Sigmoid colon (tissue), 7 donors: ENCODE results near the gene TRAP1. TPM values are rescaled to one million over a fixed set of nuclear protein-coding genes. Genes with fewer than 3 reads are reported as not detected.

Source experiments
- DNase-seq: peaks from one replicate; pipeline ENCODE4 v3.0.0-alpha.2; 2019
- H3K27ac ChIP-seq, 4 donors: fragments of 200-600 bp; sonication (generic); one replicate each; pipeline ENCODE4 v1.5.1; 2016 to 2019; ENCODE audit warnings: mild to moderate bottlenecking in 1 of 4
- H3K27me3 ChIP-seq, 3 donors: fragments of 200-600 bp; sonication (generic); one replicate each; pipeline ENCODE4 v1.5.1; 2019; ENCODE audit warnings: mild to moderate bottlenecking in 1 of 3
- H3K36me3 ChIP-seq, 4 donors: fragments of 200-600 bp; sonication (generic); one replicate each; pipeline ENCODE4 v1.5.1; 2016 to 2019
- H3K4me1 ChIP-seq, 4 donors: fragments of 200-600 bp; sonication (generic); one replicate each; pipeline ENCODE4 v1.5.1; 2017 to 2019
- H3K4me3 ChIP-seq, 4 donors: fragments of 200-600 bp; sonication (generic); one replicate each; pipeline ENCODE4 v1.5.1; 2017 to 2019; ENCODE audit warnings: mild to moderate bottlenecking in 2 of 4, moderate library complexity in 1 of 4
- H3K9me3 ChIP-seq, 4 donors: fragments of 200-600 bp in 3 of 4; sonication (generic) in 3 of 4; one replicate each; pipeline versions ENCODE4 v1.5.1 to v1.6.1; 2013 to 2019
- EP300 ChIP-seq, 4 donors: sonication (generic); formaldehyde crosslinking; IDR thresholded peaks; one replicate each; pipeline ENCODE4 v1.6.1; 2017; ENCODE audit warnings: antibody characterized with exemption in 4 of 4
- POLR2A ChIP-seq, 2 donors: fragments of 450-650 bp; IDR thresholded peaks; one replicate each; pipeline ENCODE4 v1.6.1; 2016; ENCODE audit warnings: antibody characterized with exemption in 2 of 2, mild to moderate bottlenecking in 2 of 2, moderate library complexity in 2 of 2
- POLR2AphosphoS5 ChIP-seq, 4 donors: sonication (generic); formaldehyde crosslinking; IDR thresholded peaks; one replicate each; pipeline ENCODE4 v1.6.1; 2017; ENCODE audit warnings: antibody characterized with exemption in 4 of 4
- WGBS, 2 donors: extraction: QIAGEN DNeasy Blood & Tissue Kit; methylation state at CpG; one replicate each; pipeline ENCODE4 v1.1.7; 2013; 5-methylcytosine and 5-hydroxymethylcytosine counted together
- intact Hi-C: fragments of 100-400 bp; cut with DNase I; formaldehyde crosslinking; loops from one replicate; pipeline ENCODE4 v1.15.1; 2023
- polyA plus RNA-seq, 3 donors: library from polyadenylated mRNA; stranded (reverse); fragments of 200-250 nt; gene quantifications; one replicate each; pipeline ENCODE4 v1.2.3, GENCODE V29; 2013
- total RNA-seq, 4 donors: library from RNA; depleted of rRNA; stranded (reverse); fragments of >200 nt; gene quantifications; one replicate each; pipeline ENCODE4 v1.1.0, GENCODE V29; 2016
- TF ChIP-seq, protein P1 (sequence below), 4 experiments: fragments of 450-650 bp in 3 of 4; fragments of 200-600 bp in 1 of 4; IDR thresholded peaks; one replicate each; pipeline ENCODE4 v1.5.1; 2016 to 2019; ENCODE audit warnings: antibody characterized with exemption in 4 of 4, mild to moderate bottlenecking in 3 of 4, moderate library complexity in 2 of 4
- donor health status: healthy with polysubstance abuse.
- donor health status: Bipolar disorder and iron deficiency.
- donor health status: healthy.

TRAP1 gene
- total and polyA plus RNA-seq, 7 donors = 17.4 to 64.9 (median 45.6) TPM

DNA sequence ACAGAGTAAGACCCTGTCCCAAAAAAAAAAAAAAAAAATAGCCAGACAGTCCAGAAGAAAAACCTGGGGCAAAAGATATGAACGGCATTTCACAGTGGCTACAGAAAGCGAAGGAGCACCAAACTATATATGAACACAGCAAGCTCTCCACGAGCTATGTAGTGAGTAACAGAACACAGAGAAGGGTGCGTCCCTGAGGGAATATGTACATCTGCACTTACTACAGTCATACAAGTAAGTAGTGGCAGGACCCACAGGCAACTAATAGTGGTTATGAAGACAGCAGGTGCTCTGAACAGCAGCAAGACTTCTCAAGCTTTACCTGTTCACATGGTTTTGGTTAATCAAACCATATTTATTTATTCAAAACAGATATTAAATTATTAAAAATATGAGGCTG, 15.8 kb downstream of the TRAP1 start:
- 90 to 91% methylated on average over 4 of the region's 4 CpGs for WGBS, 2 donors
- Histone ChIP-seq H3K36me3 (peaks cover 0 to 8% (median 0%) of the 10 kb centered on the region in 4 donors), H3K27ac (no peak overlapping the region), H3K9me3 (no peaks in the 10 kb centered on the region), H3K4me3 (no peak overlapping the region), H3K4me1 (no peaks in the 10 kb centered on the region), H3K27me3 (no peaks in the 10 kb centered on the region)
- intact Hi-C loops = no loop called here
- no peak for TF ChIP-seq EP300 (IDR thresholded peaks at IDR 0.05)
- DNase-seq = no peak

DNA sequence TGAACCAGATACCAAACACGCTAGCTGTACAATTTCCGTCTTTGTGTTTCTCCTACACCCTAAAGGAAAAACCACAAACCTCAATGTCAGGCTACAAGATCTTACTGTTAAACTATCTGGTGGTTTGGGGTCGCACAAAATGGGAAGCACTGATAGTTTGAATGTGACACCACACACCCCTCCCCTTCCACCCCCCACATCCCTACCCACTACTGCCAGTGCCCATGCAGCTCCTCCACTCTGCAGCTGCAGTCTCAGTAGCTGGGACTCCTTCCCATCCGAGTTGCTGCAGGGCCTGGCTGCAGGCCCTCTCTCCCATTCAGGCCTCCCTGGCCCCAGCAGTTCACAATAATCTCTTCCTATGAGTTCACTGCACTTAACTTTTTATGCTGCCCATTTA, 18.4 kb downstream of the TRAP1 start:
- H3K27ac ChIP-seq = no peak overlapping the region
- no peaks in the 10 kb centered on the region for H3K4me1 ChIP-seq
- no peak overlapping the region for H3K4me3 ChIP-seq
- intact Hi-C loops = no loop called here
- no peaks in the 10 kb centered on the region for H3K9me3 ChIP-seq
- 59 to 85% methylated on average over 4 of the region's 4 CpGs for whole genome bisulfite sequencing, 2 donors
- no peak for TF ChIP-seq EP300 (IDR thresholded peaks at IDR 0.05)
- TF ChIP-seq, protein P1, sequence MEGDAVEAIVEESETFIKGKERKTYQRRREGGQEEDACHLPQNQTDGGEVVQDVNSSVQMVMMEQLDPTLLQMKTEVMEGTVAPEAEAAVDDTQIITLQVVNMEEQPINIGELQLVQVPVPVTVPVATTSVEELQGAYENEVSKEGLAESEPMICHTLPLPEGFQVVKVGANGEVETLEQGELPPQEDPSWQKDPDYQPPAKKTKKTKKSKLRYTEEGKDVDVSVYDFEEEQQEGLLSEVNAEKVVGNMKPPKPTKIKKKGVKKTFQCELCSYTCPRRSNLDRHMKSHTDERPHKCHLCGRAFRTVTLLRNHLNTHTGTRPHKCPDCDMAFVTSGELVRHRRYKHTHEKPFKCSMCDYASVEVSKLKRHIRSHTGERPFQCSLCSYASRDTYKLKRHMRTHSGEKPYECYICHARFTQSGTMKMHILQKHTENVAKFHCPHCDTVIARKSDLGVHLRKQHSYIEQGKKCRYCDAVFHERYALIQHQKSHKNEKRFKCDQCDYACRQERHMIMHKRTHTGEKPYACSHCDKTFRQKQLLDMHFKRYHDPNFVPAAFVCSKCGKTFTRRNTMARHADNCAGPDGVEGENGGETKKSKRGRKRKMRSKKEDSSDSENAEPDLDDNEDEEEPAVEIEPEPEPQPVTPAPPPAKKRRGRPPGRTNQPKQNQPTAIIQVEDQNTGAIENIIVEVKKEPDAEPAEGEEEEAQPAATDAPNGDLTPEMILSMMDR (IDR thresholded peaks at IDR 0.05) = no peak
- TF ChIP-seq POLR2A (IDR thresholded peaks at IDR 0.05) = no peak
- no peak for TF ChIP-seq POLR2AphosphoS5 (IDR thresholded peaks at IDR 0.05)
- H3K27me3 ChIP-seq = no peaks in the 10 kb centered on the region
- peaks cover 0 to 13% (median 0%) of the 10 kb centered on the region in 4 donors for H3K36me3 ChIP-seq
- DNase-seq = no peak

DNA sequence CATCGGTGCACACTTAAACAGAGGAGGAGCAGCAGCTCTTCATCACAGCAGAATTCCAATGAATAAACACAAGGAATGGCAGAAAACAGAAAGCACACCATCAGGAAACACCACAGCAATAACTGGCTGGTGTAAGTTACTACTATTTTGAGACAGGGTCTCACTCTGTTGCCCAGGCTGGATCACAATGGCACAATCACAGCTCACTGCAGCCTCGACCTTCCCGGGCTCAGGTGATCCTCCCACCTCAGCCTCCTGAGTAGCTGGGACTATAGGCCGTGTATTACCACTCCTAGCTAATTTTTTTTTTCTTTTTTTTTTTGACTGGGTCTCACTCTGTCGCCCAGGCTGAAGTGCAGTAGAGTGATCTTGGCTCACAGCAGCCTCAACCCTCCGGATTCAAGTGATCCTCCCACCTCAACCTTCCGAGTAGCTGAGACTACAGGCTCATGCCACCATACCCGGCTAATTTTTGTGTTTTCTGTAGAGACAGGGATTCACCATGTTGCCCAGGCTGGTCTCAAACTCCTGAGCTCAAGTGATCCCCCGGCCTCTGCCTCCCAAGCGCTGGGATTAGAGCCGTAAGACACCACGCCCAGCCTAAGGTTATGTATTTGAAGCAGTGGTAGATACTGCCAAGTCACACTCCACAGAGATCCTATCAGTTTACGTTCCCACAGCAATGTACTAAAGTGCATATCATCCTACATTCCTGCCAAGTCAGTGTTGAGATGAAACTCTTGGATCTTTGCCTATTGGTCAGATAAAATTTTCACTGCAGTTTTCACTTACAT, 20.7 kb downstream of the TRAP1 start:
- Histone ChIP-seq H3K4me1 (no peaks in the 10 kb centered on the region), H3K36me3 (peaks cover 0 to 5% (median 0%) of the 10 kb centered on the region in 4 donors), H3K4me3 (no peak overlapping the region), H3K27ac (no peak overlapping the region), H3K27me3 (no peaks in the 10 kb centered on the region), H3K9me3 (no peaks in the 10 kb centered on the region)
- DNase-seq = no peak
- 70 to 86% methylated on average over 13 of the region's 13 CpGs for WGBS, 2 donors
- TF ChIP-seq EP300 (IDR thresholded peaks at IDR 0.05) (no peak), POLR2AphosphoS5 (IDR thresholded peaks at IDR 0.05) (no peak), POLR2A (IDR thresholded peaks at IDR 0.05) (no peak)
- TF ChIP-seq, protein P1 (IDR thresholded peaks at IDR 0.05) = no peak
- intact Hi-C loops = no loop called here

DNA sequence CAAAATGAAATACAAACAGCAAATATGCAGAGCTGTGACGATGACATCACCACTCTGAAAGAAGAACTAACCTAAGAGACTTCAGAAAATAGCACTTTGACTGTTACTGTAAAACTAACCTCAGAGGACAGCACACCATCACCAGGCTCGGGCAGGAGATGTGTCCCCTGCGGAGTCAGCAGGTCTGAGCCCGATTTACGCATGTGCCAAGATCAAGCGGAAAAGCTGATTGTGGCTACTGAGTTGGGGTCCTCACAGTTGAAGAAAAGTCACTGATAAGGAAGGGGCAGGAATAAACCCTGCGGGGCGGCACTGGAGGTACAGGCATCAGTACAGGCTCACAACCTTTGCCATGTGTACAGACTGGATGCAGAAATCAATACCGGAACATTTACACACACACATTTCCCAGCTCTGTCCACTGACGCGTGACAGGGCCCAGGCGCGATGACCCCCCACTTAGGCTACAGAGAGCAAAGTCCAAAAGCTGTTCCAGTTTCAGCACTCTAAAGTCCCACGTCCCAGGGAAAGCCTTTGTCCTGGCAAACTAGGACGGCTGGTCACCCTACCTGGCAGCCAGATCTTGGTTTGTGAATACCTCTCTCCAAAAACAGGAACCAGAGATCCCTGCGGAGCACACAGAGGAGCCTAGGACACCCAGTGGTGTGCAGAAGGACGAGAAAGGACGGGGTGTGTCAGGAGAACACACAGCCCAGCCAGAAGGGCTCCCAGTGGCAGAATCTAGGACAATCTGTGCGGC, 21.5 kb downstream of the TRAP1 start:
- WGBS, 2 donors = 69 to 84% methylated on average over 19 of the region's 19 CpGs
- intact Hi-C loops = no loop called here
- TF ChIP-seq POLR2AphosphoS5 (IDR thresholded peaks at IDR 0.05) (no peak), EP300 (IDR thresholded peaks at IDR 0.05) (no peak), POLR2A (IDR thresholded peaks at IDR 0.05) (no peak)
- TF ChIP-seq, protein P1 (IDR thresholded peaks at IDR 0.05) = no peak
- Histone ChIP-seq H3K36me3 (peaks cover 0 to 5% (median 0%) of the 10 kb centered on the region in 4 donors), H3K4me3 (no peak overlapping the region), H3K9me3 (no peaks in the 10 kb centered on the region), H3K4me1 (peaks cover 0 to 7% (median 5%) of the 10 kb centered on the region in 4 donors), H3K27me3 (no peaks in the 10 kb centered on the region), H3K27ac (no peak overlapping the region)
- DNase-seq = no peak

DNA sequence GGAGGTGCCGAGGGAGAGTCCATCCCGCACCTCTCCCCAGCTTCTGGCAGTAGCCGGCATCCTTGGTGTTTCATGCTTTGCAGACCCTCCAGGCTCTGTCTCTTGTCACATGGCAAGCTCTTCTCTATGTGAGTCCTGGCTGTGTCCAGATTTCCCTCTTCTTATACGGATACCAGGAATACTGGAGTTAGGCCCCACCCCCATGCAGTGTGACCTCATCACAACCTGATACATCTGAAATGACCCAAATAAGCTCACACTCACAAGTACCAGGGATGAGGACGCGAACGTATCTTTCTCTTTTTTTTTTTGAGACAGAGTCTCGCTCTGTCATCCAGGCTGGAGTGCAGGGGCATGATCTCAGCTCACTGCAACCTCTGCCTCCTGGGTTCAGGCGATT, 23.3 kb downstream of the TRAP1 start:
- H3K27ac ChIP-seq = no peak overlapping the region
- TF ChIP-seq, protein P1 (IDR thresholded peaks at IDR 0.05) = no peak
- TF ChIP-seq POLR2AphosphoS5 (IDR thresholded peaks at IDR 0.05) = no peak
- no peak for TF ChIP-seq POLR2A (IDR thresholded peaks at IDR 0.05)
- no peak for TF ChIP-seq EP300 (IDR thresholded peaks at IDR 0.05)
- 92 to 94% methylated on average over 9 of the region's 9 CpGs for WGBS, 2 donors
- H3K36me3 ChIP-seq = peaks cover 0 to 5% (median 2%) of the 10 kb centered on the region in 4 donors
- H3K4me1 ChIP-seq = peaks cover 0 to 17% (median 14%) of the 10 kb centered on the region in 4 donors
- H3K27me3 ChIP-seq = no peaks in the 10 kb centered on the region
- DNase-seq = no peak
- intact Hi-C loops = loop anchor here (5.0 kb wide), 1 partner anchor 423 kb away; the partner anchor contains the start of gene ADCY9
- H3K4me3 ChIP-seq = no peak overlapping the region
- H3K9me3 ChIP-seq = no peaks in the 10 kb centered on the region
